Stimulated activated CD4-positive, alpha-beta T cell treated with anti-CD3 and anti-CD28 coated beads, Interleukin-1b, Interleukin-23, amount 100 ng/mL, for 1 hour (primary cell): ENCODE results near the gene CFAP410.
"Not testable (repeated sequence)": the region's sequence is repeated elsewhere in the genome, so short reads cannot be mapped to it uniquely, and the experiment has no call there.

Source experiments
- DNase-seq, 2 donors: peaks; one replicate each; pipeline ENCODE4 v3.0.0-alpha.2; 2020; ENCODE audit warnings: low read depth in 2 of 2

CFAP410 gene

GRCh38 chr21:44368711-44369446, 29.7 kb upstream of the CFAP410 start:
- no peak for DNase-seq

GRCh38 chr21:44366586-44367211, 27.5 kb upstream of the CFAP410 start:
- DNase-seq: no peak

GRCh38 chr21:44365967-44366585, 26.9 kb upstream of the CFAP410 start:
- DNase-seq: no peak

GRCh38 chr21:44365251-44365966, 26.2 kb upstream of the CFAP410 start:
- no peak for DNase-seq

GRCh38 chr21:44364151-44365053, 25.2 kb upstream of the CFAP410 start:
- DNase-seq: no peak

GRCh38 chr21:44363278-44363677, 24.1 kb upstream of the CFAP410 start:
- DNase-seq: no peak

- not testable (repeated sequence) for DNase-seq
Observed at GRCh38 chr21:44361903-44362302, 22.7 kb upstream of the CFAP410 start.

GRCh38 chr21:44360159-44360558, 21.0 kb upstream of the CFAP410 start:
- no peak for DNase-seq

- no peak for DNase-seq
Observed at GRCh38 chr21:44359396-44359795, 20.2 kb upstream of the CFAP410 start.

- no peak for DNase-seq
Observed at GRCh38 chr21:44357064-44357837, 18.1 kb upstream of the CFAP410 start.

- no peak for DNase-seq
Observed at GRCh38 chr21:44356636-44357035, 17.4 kb upstream of the CFAP410 start.

GRCh38 chr21:44356160-44356559, 17.0 kb upstream of the CFAP410 start:
- no peak for DNase-seq

- no peak for DNase-seq
Observed at GRCh38 chr21:44354775-44355771, 15.9 kb upstream of the CFAP410 start.

- no peak for DNase-seq
Observed at GRCh38 chr21:44354001-44354405, 14.8 kb upstream of the CFAP410 start.

GRCh38 chr21:44353191-44353970, 14.2 kb upstream of the CFAP410 start, which contains the start of gene TRPM2:
TSS of gene TRPM2 (plus strand) at chr21:44353621. CDS start at chr21:44353701, 80 bp downstream.
- DNase-seq: no peak

- no peak for DNase-seq
Observed at GRCh38 chr21:44352253-44352860, 13.2 kb upstream of the CFAP410 start.

GRCh38 chr21:44351535-44352252, 12.5 kb upstream of the CFAP410 start:
- no peak for DNase-seq
